Mucosa of rectum (tissue), 2 donors: ENCODE measurements around the gene COG8.

Source experiments
- H3K27ac ChIP-seq, 2 donors: one replicate each; pipeline ENCODE4 v1.7.0; 2013; ENCODE audit warnings: inconsistent platforms in 2 of 2, low read depth in 2 of 2, low read length in 2 of 2
- H3K27me3 ChIP-seq, 2 donors: one replicate each; pipeline ENCODE4 v1.7.0; 2013; ENCODE audit warnings: low read length in 2 of 2; ENCODE audit not compliant: control insufficient read depth in 2 of 2, insufficient read depth in 2 of 2
- H3K36me3 ChIP-seq, 2 donors: one replicate each; pipeline ENCODE4 v1.7.0; 2013; ENCODE audit warnings: low read length in 2 of 2; ENCODE audit not compliant: control insufficient read depth in 2 of 2, insufficient read depth in 2 of 2
- H3K4me1 ChIP-seq, 2 donors: one replicate each; pipeline ENCODE4 v1.7.0; 2013; ENCODE audit warnings: low read length in 2 of 2, mild to moderate bottlenecking in 1 of 2; ENCODE audit not compliant: control insufficient read depth in 2 of 2, insufficient read depth in 2 of 2
- H3K4me3 ChIP-seq, 2 donors: one replicate each; pipeline ENCODE4 v1.7.0; 2013; ENCODE audit warnings: low read length in 2 of 2
- H3K9ac ChIP-seq, 2 donors: one replicate each; pipeline ENCODE4 v1.7.0; 2013; ENCODE audit warnings: low read length in 2 of 2, low read depth in 1 of 2, mild to moderate bottlenecking in 1 of 2
- H3K9me3 ChIP-seq, 2 donors: one replicate each; pipeline ENCODE4 v1.7.0; 2013; ENCODE audit warnings: low read length in 2 of 2; ENCODE audit not compliant: control insufficient read depth in 2 of 2
- donor health status: healthy.
- donor health status: Normal muscosa, but diverticular disease.

Gene COG8

DNA sequence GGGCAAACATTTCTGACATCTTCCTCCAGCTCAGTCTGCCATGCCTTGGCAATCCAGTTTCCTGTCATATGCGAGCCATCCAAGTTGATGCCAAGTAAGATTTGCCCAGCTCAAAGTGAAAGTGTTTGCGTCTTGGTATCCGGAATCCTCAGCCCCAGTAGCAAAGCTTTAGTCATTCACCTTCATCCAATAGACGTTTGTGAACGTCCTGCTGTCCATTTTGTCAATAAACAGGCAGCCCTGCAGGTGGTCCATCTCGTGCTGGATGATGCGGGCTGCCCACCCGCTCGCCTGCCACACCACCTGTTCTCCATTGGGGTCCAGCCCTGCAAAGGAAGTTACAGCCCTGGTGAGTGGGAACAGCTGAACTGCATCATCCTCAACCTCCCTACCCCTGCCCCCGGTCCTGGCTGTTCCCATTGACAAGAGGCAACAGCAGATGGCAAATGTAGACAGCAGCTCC lies 10.5 kb downstream of the COG8 start:
- Histone ChIP-seq H3K9ac (peak overlapping the region in 1 of 2 donors; percentile 74), H3K4me3 (peak overlapping the region; percentile 68 to 79), H3K9me3 (no peaks in the 10 kb centered on the region), H3K4me1 (peaks cover 27 to 43% of the 10 kb centered on the region in 2 donors), H3K27ac (no peak overlapping the region), H3K27me3 (no peaks in the 10 kb centered on the region), H3K36me3 (peaks cover 27 to 28% of the 10 kb centered on the region in 2 donors)

DNA sequence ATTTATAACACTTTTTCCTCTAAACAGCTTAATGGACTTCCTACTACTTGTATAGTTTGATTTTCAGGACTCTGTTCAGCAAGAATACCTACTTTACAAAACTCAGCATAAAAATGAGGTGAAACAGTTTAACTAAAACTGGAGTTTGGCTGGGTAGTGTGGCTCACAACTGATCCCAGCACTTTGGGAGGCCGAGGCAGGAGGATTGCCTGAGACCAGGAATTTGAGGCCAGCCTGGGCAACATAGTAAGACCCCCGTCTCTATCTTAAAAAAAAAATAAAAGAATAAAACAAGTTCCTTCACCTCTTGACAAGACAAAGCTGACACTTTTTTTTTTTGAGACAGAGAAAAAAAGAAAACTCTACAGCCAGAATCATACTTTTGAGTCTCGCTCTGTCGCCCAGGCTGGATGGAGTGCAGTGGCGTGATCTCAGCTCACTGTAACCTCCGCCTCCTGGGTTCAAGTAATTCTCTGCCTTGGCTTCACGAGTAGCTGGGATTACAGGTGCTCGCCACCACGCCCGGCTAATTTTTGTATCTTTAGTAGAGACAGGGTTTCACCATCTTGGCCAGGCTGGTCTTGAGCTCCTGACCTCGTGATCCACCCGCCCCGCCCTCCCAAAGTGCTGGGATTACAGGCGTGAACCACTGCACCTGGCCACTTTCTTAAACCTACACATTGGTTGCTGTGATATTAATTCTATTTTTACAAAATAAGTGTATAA lies 11.6 kb downstream of the COG8 start:
- no peak overlapping the region for H3K4me3 ChIP-seq
- H3K9me3 ChIP-seq = no peaks in the 10 kb centered on the region
- no peak overlapping the region for H3K9ac ChIP-seq
- H3K4me1 ChIP-seq = peaks cover 27 to 44% of the 10 kb centered on the region in 2 donors
- H3K27ac ChIP-seq = no peak overlapping the region
- peaks cover 25 to 33% of the 10 kb centered on the region in 2 donors for H3K36me3 ChIP-seq
- no peaks in the 10 kb centered on the region for H3K27me3 ChIP-seq

DNA sequence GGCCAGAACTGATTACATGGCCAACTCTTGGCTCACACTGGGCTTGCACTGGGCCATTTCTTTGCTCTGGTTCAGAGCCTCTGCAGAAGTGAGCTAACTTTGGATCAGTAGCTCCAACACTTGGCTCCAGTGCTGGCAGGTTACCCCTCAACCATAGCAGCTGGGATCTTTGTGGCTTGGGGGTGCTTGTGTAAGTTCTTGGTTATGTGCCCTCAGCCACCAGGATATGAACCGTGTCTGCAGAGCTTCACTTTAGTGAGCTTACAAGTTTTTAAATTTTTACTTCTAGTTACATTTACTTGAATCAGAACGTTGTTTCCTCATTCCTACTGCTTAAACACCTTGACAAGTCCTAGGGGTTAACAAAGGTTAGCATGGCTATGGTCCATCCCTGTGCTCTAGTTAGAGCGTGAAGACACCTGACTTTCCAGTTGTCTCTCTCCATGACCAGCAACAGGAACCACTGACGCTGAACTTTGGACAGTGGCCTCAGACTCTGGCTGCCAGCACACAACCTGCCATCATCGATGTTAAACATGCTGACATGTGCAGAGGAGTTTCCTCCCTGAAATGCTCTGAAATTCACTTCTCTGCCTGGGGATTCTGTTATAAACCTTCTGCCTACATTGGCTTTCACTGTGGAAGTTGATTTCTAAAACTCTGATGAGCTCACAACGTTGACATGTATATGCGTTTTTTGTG lies 13.0 kb downstream of the COG8 start:
- Histone ChIP-seq H3K9ac (no peak overlapping the region), H3K9me3 (no peaks in the 10 kb centered on the region), H3K4me3 (peak overlapping the region in 1 of 2 donors; percentile 10), H3K27ac (peak overlapping the region; percentile 15 to 49), H3K4me1 (peaks cover 27 to 44% of the 10 kb centered on the region in 2 donors), H3K27me3 (no peaks in the 10 kb centered on the region), H3K36me3 (peaks cover 30 to 39% of the 10 kb centered on the region in 2 donors)

DNA sequence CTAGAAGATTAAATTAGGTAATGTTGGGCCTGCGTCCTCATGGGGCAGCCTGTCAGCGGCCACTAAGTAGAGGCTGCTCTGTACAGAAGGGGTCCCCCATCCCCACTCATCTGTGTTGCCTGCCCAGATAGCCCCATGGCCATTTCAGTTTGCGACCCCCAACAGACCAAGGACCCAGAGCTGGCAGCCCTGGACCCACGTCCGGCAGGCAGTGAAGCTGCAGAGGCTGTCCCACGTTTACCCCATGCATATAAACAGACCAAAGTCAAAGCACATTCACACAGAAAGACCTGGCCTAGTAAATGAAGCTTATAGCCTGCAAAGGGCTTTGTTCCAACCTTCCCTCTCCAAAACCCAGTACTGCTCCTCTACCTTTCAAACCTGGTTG lies 13.6 kb downstream of the COG8 start:
- Histone ChIP-seq H3K4me1 (peaks cover 24 to 44% of the 10 kb centered on the region in 2 donors), H3K4me3 (peak overlapping the region in 1 of 2 donors; percentile 10), H3K9ac (no peak overlapping the region), H3K27me3 (no peaks in the 10 kb centered on the region), H3K27ac (peak overlapping the region; percentile 15 to 49), H3K36me3 (peaks cover 35 to 44% of the 10 kb centered on the region in 2 donors), H3K9me3 (no peaks in the 10 kb centered on the region)

DNA sequence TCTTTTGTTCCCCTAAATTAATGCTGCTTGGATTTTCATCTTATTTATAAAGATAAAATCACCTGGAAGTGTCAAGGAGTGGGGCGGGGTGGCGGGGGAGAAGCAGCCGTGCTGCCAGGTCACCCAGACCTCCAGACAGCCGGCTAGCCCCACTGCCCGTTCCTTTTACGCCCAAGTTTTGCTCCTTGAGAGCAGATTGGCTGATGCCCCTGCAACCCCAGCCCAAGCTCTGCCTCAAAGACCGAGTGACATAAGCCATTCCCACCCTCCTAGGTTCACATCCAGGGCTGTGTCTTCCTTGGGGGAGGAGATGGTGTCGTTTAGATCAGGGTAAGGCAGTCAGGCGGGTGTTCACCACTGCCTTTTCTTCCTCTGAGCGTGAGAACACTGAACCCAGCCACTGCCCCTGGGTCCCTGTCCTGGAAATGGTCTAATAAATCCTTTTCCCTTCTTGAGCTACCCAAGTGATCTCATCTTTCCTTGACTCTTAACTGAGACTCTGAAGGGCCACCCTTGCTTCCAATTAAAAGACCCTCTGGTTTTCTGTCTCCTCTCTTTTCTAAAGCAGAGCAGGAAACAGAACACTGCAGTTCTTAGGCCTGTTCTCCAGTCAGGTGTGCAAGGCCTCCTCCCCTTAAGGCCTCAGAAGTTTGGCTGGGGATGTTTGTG lies 14.6 kb downstream of the COG8 start:
- no peak overlapping the region for H3K27ac ChIP-seq
- H3K27me3 ChIP-seq = no peaks in the 10 kb centered on the region
- H3K9me3 ChIP-seq = no peaks in the 10 kb centered on the region
- no peak overlapping the region for H3K9ac ChIP-seq
- no peak overlapping the region for H3K4me3 ChIP-seq
- H3K4me1 ChIP-seq = peaks cover 23 to 44% of the 10 kb centered on the region in 2 donors
- H3K36me3 ChIP-seq = peaks cover 45 to 55% of the 10 kb centered on the region in 2 donors

DNA sequence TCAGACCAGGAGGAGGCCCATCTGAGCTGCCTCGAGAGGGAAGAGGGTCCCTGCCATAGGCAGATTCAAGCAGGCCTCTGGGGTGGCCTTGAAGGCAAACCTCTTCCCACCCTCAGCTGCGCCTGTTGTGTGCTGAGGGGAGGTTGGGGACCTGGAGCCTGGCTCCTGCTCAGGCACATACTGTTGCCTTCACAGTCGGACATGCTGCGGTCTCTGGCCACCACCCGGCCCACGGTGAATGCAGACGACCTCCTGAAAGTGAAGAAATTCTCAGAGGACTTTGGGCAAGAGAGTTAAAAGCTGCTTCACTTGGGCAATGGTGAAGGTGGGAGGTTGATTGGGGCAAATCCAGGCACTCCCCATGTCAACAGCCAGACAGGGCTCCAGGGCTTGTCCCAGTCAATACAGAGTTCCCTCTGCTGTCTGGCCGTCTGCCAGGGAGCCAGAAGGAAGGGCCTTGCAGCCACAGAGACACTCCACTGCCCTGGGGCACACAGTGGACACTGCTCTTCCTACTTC lies 15.3 kb downstream of the COG8 start:
- no peak overlapping the region for H3K9ac ChIP-seq
- no peaks in the 10 kb centered on the region for H3K9me3 ChIP-seq
- no peak overlapping the region for H3K4me3 ChIP-seq
- H3K27me3 ChIP-seq = no peaks in the 10 kb centered on the region
- no peak overlapping the region for H3K27ac ChIP-seq
- H3K36me3 ChIP-seq = peaks cover 51 to 62% of the 10 kb centered on the region in 2 donors
- H3K4me1 ChIP-seq = peaks cover 17 to 38% of the 10 kb centered on the region in 2 donors

DNA sequence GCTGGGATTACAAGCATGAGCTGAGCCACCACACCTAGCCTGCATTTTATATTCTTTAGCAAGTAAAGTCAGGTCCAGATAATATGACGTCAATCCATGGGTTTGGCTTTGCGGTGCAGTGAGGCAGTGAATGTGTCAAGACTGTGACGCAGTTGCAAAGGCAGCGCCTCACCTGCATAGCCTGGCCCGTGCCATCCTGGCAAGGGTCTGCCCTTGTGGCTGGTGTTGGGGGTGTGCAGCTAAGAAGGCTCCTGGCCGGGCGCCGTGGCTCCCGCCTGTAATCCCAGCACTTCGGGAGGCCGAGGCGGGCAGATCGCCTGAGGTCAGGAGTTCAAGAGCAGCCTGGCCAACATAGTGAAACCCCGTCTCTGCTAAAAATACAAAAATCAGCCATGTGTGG lies 15.9 kb downstream of the COG8 start:
- H3K27ac ChIP-seq = no peak overlapping the region

GRCh38 chr16:69322343-69322742 lies 17.0 kb downstream of the COG8 start:
- no peak overlapping the region for H3K9ac ChIP-seq
- peaks cover 63 to 71% of the 10 kb centered on the region in 2 donors for H3K36me3 ChIP-seq
- no peak overlapping the region for H3K27ac ChIP-seq
- H3K27me3 ChIP-seq = no peaks in the 10 kb centered on the region
- H3K4me1 ChIP-seq = peaks cover 7 to 27% of the 10 kb centered on the region in 2 donors
- no peak overlapping the region for H3K4me3 ChIP-seq
- no peaks in the 10 kb centered on the region for H3K9me3 ChIP-seq

More for the DNA sequence above, 15.9 kb downstream of the COG8 start:
- Histone ChIP-seq H3K9ac (no peak overlapping the region), H3K4me1 (peaks cover 10 to 32% of the 10 kb centered on the region in 2 donors), H3K36me3 (peaks cover 58 to 66% of the 10 kb centered on the region in 2 donors), H3K9me3 (no peaks in the 10 kb centered on the region), H3K27me3 (no peaks in the 10 kb centered on the region), H3K4me3 (no peak overlapping the region)

DNA sequence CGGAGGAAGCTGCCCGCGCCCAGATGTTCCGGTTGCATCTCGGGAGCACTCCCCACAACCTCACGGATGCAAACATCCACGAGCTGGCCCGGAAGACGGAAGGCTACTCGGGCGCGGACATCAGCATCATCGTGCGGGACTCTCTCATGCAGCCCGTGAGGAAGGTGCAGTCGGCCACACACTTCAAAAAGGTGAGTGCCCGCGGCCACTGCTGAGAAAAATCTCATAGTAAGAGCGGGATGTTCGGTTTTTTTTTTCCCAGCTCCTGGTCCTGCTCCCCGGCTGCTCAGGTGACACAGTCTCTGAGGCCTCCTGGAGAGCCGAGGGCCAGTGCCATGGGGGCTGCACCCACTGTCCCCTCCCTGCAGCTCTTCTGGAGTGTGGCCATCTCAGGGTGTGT lies 18.3 kb downstream of the COG8 start:
- Histone ChIP-seq H3K9ac (no peak overlapping the region), H3K27me3 (no peaks in the 10 kb centered on the region), H3K36me3 (peaks cover 74 to 81% of the 10 kb centered on the region in 2 donors), H3K9me3 (no peaks in the 10 kb centered on the region), H3K27ac (no peak overlapping the region), H3K4me3 (no peak overlapping the region), H3K4me1 (peaks cover 5 to 15% of the 10 kb centered on the region in 2 donors)

DNA sequence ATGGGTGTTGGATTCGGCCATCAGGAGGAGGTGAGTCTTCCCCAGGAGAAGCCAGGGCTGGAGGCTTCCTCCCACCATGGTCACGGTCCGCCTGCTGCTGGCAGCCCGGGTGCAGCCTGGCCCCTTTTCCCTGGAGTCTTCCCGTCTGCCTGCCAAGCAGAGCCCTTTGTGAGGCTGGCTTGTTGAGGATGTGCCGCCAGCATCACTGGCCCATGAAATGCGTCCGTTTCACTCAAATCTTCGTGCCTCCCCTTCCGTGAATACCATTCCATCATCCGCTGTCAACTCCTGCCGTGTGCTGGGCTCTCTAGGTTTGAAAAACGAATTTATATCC lies 18.7 kb downstream of the COG8 start:
- Histone ChIP-seq H3K4me3 (no peak overlapping the region), H3K4me1 (peaks cover 1 to 11% of the 10 kb centered on the region in 2 donors), H3K9me3 (no peaks in the 10 kb centered on the region), H3K9ac (no peak overlapping the region), H3K27me3 (no peaks in the 10 kb centered on the region), H3K27ac (no peak overlapping the region), H3K36me3 (peaks cover 78 to 81% of the 10 kb centered on the region in 2 donors)
